CD4-positive, alpha-beta memory T cell (primary cell): ENCODE measurements around the gene TAF1. TPM values are rescaled to one million over a fixed set of nuclear protein-coding genes. Genes with fewer than 3 reads are reported as not detected.

Experiments used
- CTCF ChIA-PET: fragments of 350-600 bp; sonication (Branson Sonifier 250); formaldehyde crosslinking; loops from one replicate; lab custom pipeline; 2021; ENCODE audit warnings: inconsistent platforms; ENCODE audit not compliant: partially characterized antibody; lab: Charles Lee
- POLR2A ChIA-PET: fragments of 350-600 bp; sonication (Branson Sonifier 250); formaldehyde crosslinking; loops from one replicate; lab custom pipeline; 2021; ENCODE audit not compliant: partially characterized antibody; lab: Charles Lee
- DNase-seq, 5 donors: peaks; one replicate each; pipeline versions ENCODE4 v3.0.0 to v3.0.0-alpha.2; 2020 to 2022; ENCODE audit warnings: mixed read lengths in 1 of 5
- H3K27ac ChIP-seq: one replicate; pipeline ENCODE4 v1.7.0; 2013; ENCODE audit warnings: low read depth, low read length
- H3K27me3 ChIP-seq: 2 replicates; pipeline ENCODE4 v1.7.0; 2013; ENCODE audit warnings: mild to moderate bottlenecking, low read length, moderate library complexity; ENCODE audit not compliant: insufficient read depth
- H3K36me3 ChIP-seq: 2 replicates; pipeline ENCODE4 v1.7.0; 2013; ENCODE audit warnings: mild to moderate bottlenecking, low read length, moderate library complexity; ENCODE audit not compliant: insufficient read depth
- H3K4me1 ChIP-seq: 2 replicates; pipeline ENCODE4 v1.7.0; 2013; ENCODE audit warnings: mild to moderate bottlenecking, low read length, moderate library complexity; ENCODE audit not compliant: insufficient read depth
- H3K4me3 ChIP-seq, 2 donors: one replicate each; pipeline ENCODE4 v1.7.0; 2013; ENCODE audit warnings: low read length in 2 of 2, mild to moderate bottlenecking in 1 of 2
- H3K9me3 ChIP-seq, 2 donors: one replicate each; pipeline ENCODE4 v1.7.0; 2013; ENCODE audit warnings: low read length in 2 of 2, control low read depth in 1 of 2; ENCODE audit not compliant: control insufficient read depth in 1 of 2
- H3K27ac Mint-ChIP-seq, 7 donors: one replicate each; pipeline ENCODE4 v1.8.0; 2020 to 2021; ENCODE audit warnings: mixed read lengths in 7 of 7, mild to moderate bottlenecking in 6 of 7, inconsistent platforms in 3 of 7, moderate library complexity in 3 of 7
- H3K27me3 Mint-ChIP-seq, 2 donors: one replicate each; pipeline ENCODE4 v1.8.0; 2020 to 2021; ENCODE audit warnings: mixed read lengths in 2 of 2
- H3K36me3 Mint-ChIP-seq, 2 donors: one replicate each; pipeline ENCODE4 v1.8.0; 2020 to 2021; ENCODE audit warnings: mixed read lengths in 2 of 2, inconsistent platforms in 1 of 2, mild to moderate bottlenecking in 1 of 2
- H3K4me1 Mint-ChIP-seq, 4 donors: one replicate each; pipeline ENCODE4 v1.8.0; 2020 to 2021; ENCODE audit warnings: mixed read lengths in 4 of 4, mild to moderate bottlenecking in 1 of 4
- H3K4me3 Mint-ChIP-seq, 8 donors: one replicate each; pipeline ENCODE4 v1.8.0; 2020 to 2021; ENCODE audit warnings: mixed read lengths in 8 of 8, mild to moderate bottlenecking in 7 of 8, moderate library complexity in 6 of 8, inconsistent platforms in 3 of 8
- H3K9me3 Mint-ChIP-seq, 8 donors: one replicate each; pipeline ENCODE4 v1.8.0; 2020 to 2021; ENCODE audit warnings: mixed read lengths in 8 of 8, mild to moderate bottlenecking in 5 of 8, inconsistent platforms in 3 of 8, moderate library complexity in 1 of 8
- intact Hi-C: fragments of 100-400 bp; cut with micrococcal nuclease; formaldehyde crosslinking; loops from one replicate; pipeline ENCODE4 v1.15.1; 2023
- polyA plus RNA-seq, 2 donors: library from polyadenylated mRNA; unstranded; fragments of 300-500 nt; fragmentation: Illumina TruSeq; gene quantifications; one replicate each; pipeline ENCODE4 v1.2.3, GENCODE V29; 2021
- total RNA-seq, 2 experiments: library from RNA; stranded (reverse); gene quantifications; one replicate each; pipeline ENCODE4 v1.2.3, GENCODE V29; 2021

The TAF1 gene
- total and polyA plus RNA-seq, 4 experiments from 2014 or later, result 2.5 to 81.8 (median 42.6) TPM

- H3K36me3 Mint-ChIP-seq, result peaks cover 19 to 42% of the 10 kb centered on the region in 2 donors
Measured at GRCh38 chrX:71453056-71453455, 86.9 kb downstream of the TAF1 start.

GRCh38 chrX:71454222-71454621 is 88.1 kb downstream of the TAF1 start:
- intact Hi-C loops, result no loop called here
- H3K4me3 Mint-ChIP-seq, result no peak overlapping the region
- peaks cover 23 to 47% of the 10 kb centered on the region in 2 donors for H3K36me3 Mint-ChIP-seq
- Histone ChIP-seq H3K4me3 (no peak overlapping the region), H3K9me3 (no peaks in the 10 kb centered on the region), H3K27ac (no peak overlapping the region), H3K27me3 (no peaks in the 10 kb centered on the region), H3K4me1 (no peaks in the 10 kb centered on the region), H3K36me3 (peaks cover 37% of the 10 kb centered on the region)
- H3K9me3 Mint-ChIP-seq, result no peaks in the 10 kb centered on the region
- no peaks in the 10 kb centered on the region for H3K27me3 Mint-ChIP-seq
- no peak for DNase-seq
- CTCF ChIA-PET, result interaction anchor here (1.3 kb wide), 1 partner anchor 10 kb away, joined by 3 read pairs; no protein-coding TSS in a partner anchor
- peak overlapping the region in 1 of 7 donors; percentile 56 for H3K27ac Mint-ChIP-seq
- no peaks in the 10 kb centered on the region for H3K4me1 Mint-ChIP-seq
- POLR2A ChIA-PET, result no interaction called here

More at GRCh38 chrX:71453056-71453455, 86.9 kb downstream of the TAF1 start:
- ChIA-PET CTCF (no interaction called here), POLR2A (no interaction called here)
- no peak overlapping the region for H3K4me3 Mint-ChIP-seq
- no peaks in the 10 kb centered on the region for H3K4me1 Mint-ChIP-seq
- peaks cover 28% of the 10 kb centered on the region for H3K36me3 ChIP-seq
- intact Hi-C loops, result no loop called here
- peak overlapping the region in 1 of 7 donors; percentile 18 for H3K27ac Mint-ChIP-seq
- no peaks in the 10 kb centered on the region for H3K4me1 ChIP-seq
- H3K27me3 ChIP-seq, result no peaks in the 10 kb centered on the region
- H3K27ac ChIP-seq, result no peak overlapping the region
- H3K9me3 Mint-ChIP-seq, result no peaks in the 10 kb centered on the region
- no peak for DNase-seq
- no peaks in the 10 kb centered on the region for H3K27me3 Mint-ChIP-seq
- no peak overlapping the region for H3K4me3 ChIP-seq
- H3K9me3 ChIP-seq, result no peaks in the 10 kb centered on the region

DNA sequence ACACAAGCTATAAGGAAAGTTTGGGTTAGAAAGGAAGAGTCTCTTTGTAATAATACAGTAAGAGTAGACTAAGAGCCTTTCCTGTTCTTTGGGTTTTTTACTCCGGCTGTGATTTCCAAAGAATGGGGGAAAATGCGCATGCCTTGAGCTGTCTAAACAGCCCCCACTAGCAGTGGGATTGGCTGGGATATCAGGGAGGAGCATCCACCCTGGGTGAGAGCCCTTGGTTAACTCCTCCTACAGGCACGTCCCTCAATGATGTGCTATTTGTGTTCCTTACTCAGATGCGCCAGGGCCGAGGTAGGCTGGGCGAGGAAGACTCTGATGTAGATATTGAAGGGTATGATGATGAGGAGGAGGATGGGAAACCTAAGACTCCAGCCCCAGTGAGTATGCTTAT is 92.7 kb downstream of the TAF1 start:
- intact Hi-C loops, result no loop called here
- H3K4me3 ChIP-seq, result no peak overlapping the region
- peaks cover 70% of the 10 kb centered on the region for H3K36me3 ChIP-seq
- ChIA-PET CTCF (no interaction called here), POLR2A (interaction anchor here (0.7 kb wide), 1 partner anchor 75 kb away, joined by 3 read pairs; no protein-coding TSS in a partner anchor)
- H3K27ac ChIP-seq, result no peak overlapping the region
- Mint-ChIP-seq H3K27me3 (no peaks in the 10 kb centered on the region), H3K27ac (peak overlapping the region in 1 of 7 donors; percentile 64), H3K4me3 (no peak overlapping the region), H3K9me3 (no peaks in the 10 kb centered on the region), H3K4me1 (peaks cover 0 to 2% (median 0%) of the 10 kb centered on the region in 4 donors), H3K36me3 (peaks cover 39 to 82% of the 10 kb centered on the region in 2 donors)
- DNase-seq, result no peak
- no peaks in the 10 kb centered on the region for H3K4me1 ChIP-seq
- no peaks in the 10 kb centered on the region for H3K27me3 ChIP-seq
- H3K9me3 ChIP-seq, result no peaks in the 10 kb centered on the region

DNA sequence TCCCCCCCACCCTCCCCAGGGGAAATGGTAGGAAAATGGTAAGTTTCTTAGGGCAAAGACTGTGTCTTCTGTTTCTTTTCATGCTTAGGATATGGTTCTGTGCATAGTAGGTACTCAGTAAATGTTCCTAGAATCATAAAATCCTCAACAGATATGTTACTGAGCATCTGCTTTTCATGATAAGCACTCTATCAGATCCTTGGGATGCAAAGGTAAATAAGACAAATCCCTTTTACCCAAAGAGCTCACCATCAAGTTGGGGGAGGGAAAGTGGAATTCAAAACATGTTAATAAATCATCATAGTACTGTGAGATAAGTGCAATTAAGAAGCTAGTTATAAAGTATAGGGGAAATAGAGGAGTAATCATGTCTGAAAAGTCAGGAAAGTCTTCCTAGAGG is 98.8 kb downstream of the TAF1 start:
- Histone ChIP-seq H3K36me3 (peaks cover 26% of the 10 kb centered on the region), H3K27ac (no peak overlapping the region), H3K4me1 (no peaks in the 10 kb centered on the region), H3K4me3 (no peak overlapping the region), H3K27me3 (no peaks in the 10 kb centered on the region), H3K9me3 (no peaks in the 10 kb centered on the region)
- intact Hi-C loops, result loop anchor here (5.0 kb wide), 1 partner anchor 77 kb away; no protein-coding TSS in a partner anchor
- CTCF ChIA-PET, result interaction anchor here (1.3 kb wide), 1 partner anchor 11 kb away, joined by 3 read pairs; no protein-coding TSS in a partner anchor
- H3K27ac Mint-ChIP-seq, result no peak overlapping the region
- H3K36me3 Mint-ChIP-seq, result peaks cover 22 to 53% of the 10 kb centered on the region in 2 donors
- DNase-seq, result no peak
- no peak overlapping the region for H3K4me3 Mint-ChIP-seq
- no peaks in the 10 kb centered on the region for H3K9me3 Mint-ChIP-seq
- no peaks in the 10 kb centered on the region for H3K27me3 Mint-ChIP-seq
- H3K4me1 Mint-ChIP-seq, result peaks cover 0 to 2% (median 0%) of the 10 kb centered on the region in 4 donors
- POLR2A ChIA-PET, result no interaction called here

DNA sequence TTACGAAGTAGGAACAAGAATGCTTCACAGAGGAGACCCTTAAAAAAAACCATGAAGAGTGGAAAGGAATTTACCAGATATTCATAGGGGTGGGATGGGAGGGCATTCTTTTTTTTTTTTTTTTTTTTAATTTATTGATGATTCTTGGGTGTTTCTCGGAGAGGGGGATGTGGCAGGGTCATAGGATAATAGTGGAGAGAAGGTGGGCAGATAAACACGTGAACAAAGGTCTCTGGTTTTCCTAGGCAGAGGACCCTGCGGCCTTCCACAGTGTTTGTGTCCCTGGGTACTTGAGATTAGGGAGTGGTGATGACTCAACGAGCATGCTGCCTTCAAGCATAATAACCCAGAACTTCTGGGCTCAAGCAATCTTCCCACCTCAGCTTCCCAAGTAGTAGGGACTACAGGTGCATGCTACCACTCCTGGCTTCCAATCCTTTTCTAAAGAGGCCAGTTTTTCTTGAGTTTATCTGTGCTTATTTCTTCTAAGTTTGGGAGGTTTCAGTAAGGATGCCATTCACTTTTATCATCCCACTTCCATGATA is 100.9 kb downstream of the TAF1 start:
- Mint-ChIP-seq H3K27me3 (no peaks in the 10 kb centered on the region), H3K4me3 (no peak overlapping the region), H3K4me1 (no peaks in the 10 kb centered on the region), H3K9me3 (no peaks in the 10 kb centered on the region), H3K36me3 (peaks cover 10 to 33% of the 10 kb centered on the region in 2 donors), H3K27ac (no peak overlapping the region)
- no peak for DNase-seq
- H3K4me3 ChIP-seq, result no peak overlapping the region
- H3K4me1 ChIP-seq, result no peaks in the 10 kb centered on the region
- no peak overlapping the region for H3K27ac ChIP-seq
- intact Hi-C loops, result loop anchor here (5.0 kb wide), 1 partner anchor 75 kb away; no protein-coding TSS in a partner anchor
- H3K27me3 ChIP-seq, result no peaks in the 10 kb centered on the region
- peaks cover 6% of the 10 kb centered on the region for H3K36me3 ChIP-seq
- CTCF ChIA-PET, result no interaction called here
- POLR2A ChIA-PET, result no interaction called here
- H3K9me3 ChIP-seq, result no peaks in the 10 kb centered on the region

- H3K9me3 ChIP-seq, result no peaks in the 10 kb centered on the region
- ChIA-PET CTCF (no interaction called here), POLR2A (no interaction called here)
- no peaks in the 10 kb centered on the region for H3K27me3 Mint-ChIP-seq
- no peak overlapping the region for H3K27ac ChIP-seq
- H3K9me3 Mint-ChIP-seq, result no peaks in the 10 kb centered on the region
- peaks cover 0 to 4% of the 10 kb centered on the region in 2 donors for H3K36me3 Mint-ChIP-seq
- no peaks in the 10 kb centered on the region for H3K36me3 ChIP-seq
- no peak overlapping the region for H3K4me3 Mint-ChIP-seq
- no peaks in the 10 kb centered on the region for H3K4me1 ChIP-seq
- H3K4me1 Mint-ChIP-seq, result no peaks in the 10 kb centered on the region
- H3K4me3 ChIP-seq, result no peak overlapping the region
- H3K27me3 ChIP-seq, result no peaks in the 10 kb centered on the region
- intact Hi-C loops, result no loop called here
- H3K27ac Mint-ChIP-seq, result no peak overlapping the region
- DNase-seq, result no peak
Measured at GRCh38 chrX:71475785-71476540, 109.8 kb downstream of the TAF1 start.

GRCh38 chrX:71482228-71482958 is 116.2 kb downstream of the TAF1 start:
- Mint-ChIP-seq H3K27me3 (no peaks in the 10 kb centered on the region), H3K4me1 (no peaks in the 10 kb centered on the region), H3K27ac (peak overlapping the region in 1 of 7 donors; percentile 70), H3K4me3 (no peak overlapping the region), H3K9me3 (no peaks in the 10 kb centered on the region), H3K36me3 (no peaks in the 10 kb centered on the region)
- no peak overlapping the region for H3K27ac ChIP-seq
- no peaks in the 10 kb centered on the region for H3K9me3 ChIP-seq
- no peak overlapping the region for H3K4me3 ChIP-seq
- ChIA-PET CTCF (no interaction called here), POLR2A (no interaction called here)
- intact Hi-C loops, result no loop called here
- no peaks in the 10 kb centered on the region for H3K27me3 ChIP-seq
- no peak for DNase-seq
- H3K36me3 ChIP-seq, result no peaks in the 10 kb centered on the region
- no peaks in the 10 kb centered on the region for H3K4me1 ChIP-seq
